NK-92 treated with Interleukin-12 subunit alpha and Interleukin-12 subunit beta, amount 100 ng/mL, for 24 hours (cell line): ENCODE data around the gene SNED1.

ENCODE experiments used
- DNase-seq: peaks from one replicate; lab custom pipeline; 2025; lab: John Stamatoyannopoulos, UW

SNED1 gene

GRCh38 chr2:241130316-241130715 lies 131.9 kb downstream of the SNED1 start:
- no peak for DNase-seq

DNA sequence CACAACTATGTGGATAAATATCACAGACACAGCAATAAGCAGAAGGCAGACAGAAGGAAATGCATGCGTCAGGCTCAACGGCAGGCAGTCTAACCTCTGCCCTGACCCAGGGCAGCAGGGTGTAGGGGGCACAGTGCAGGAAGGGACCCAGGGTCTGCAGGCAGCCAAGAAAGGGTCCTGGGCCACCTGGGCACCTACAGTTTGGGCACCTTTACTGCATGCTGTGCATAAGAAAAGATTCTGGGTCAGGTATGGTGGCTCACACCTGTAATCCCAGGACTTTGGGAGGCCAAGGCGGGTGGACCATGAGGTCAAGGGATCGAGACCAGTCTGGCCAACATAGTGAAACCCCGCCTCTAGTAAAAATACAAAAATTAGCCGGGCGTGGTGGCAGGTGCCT lies 133.1 kb downstream of the SNED1 start:
- DNase-seq = no peak

DNA sequence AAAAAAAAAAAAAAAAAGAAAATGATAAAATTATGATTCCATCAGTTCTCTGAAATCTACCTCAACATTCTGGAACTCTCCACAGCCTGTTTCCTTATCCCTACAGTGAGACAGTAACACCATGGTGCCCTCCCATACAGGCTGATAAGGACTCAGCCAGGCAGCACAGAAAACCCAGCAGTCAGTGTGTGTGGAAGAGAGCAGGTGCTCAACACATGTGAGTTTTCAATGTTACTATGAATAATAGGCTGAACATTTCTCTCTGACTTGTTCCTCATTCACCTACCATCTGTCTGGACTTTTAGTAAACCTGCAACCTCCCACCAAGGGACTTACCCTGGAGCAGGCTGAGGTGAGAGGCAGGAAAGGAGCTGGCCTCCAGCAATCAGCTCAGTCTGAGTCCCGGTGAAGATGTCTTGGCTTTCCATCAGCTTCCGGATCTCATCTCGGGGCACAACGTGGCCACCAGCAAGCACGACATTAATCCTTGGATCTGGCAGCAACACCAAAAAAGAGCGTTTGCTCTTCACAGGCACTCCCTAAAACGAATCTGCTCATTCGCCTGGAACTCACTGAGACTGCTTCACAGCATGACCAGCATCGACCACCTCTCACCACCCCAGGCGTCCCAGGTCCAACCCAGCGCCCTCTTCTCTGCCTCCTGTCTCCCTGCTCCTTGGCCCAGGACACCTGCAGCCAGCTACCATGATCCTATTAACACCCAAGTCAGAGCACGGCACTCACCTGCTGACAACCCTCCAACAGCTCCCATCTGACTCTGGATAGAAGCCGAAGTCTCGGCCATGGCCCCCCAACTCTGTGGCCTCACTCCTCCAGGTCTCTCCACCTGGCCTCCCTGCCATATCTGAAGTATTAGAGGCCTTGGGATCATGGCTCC lies 134.4 kb downstream of the SNED1 start:
- no peak for DNase-seq

DNA sequence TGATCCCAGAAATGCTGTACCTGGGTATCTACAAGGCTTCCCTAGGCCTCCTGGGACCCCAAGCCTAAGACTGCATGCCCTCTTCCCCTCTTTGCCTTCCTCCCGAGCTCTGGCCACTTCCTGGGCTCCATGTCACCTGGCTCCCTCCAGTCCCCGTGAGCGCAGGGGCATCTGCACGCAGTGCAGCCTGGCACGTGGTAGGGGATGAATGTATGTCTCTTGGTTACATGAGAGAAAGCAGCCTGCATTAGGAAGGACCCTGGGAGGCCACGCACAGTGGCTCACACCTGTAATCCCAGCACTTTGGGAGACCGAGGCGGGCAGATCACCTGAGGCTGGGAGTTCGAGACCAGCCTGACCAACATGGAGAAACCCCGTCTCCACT lies 135.0 kb downstream of the SNED1 start:
- no peak for DNase-seq

DNA sequence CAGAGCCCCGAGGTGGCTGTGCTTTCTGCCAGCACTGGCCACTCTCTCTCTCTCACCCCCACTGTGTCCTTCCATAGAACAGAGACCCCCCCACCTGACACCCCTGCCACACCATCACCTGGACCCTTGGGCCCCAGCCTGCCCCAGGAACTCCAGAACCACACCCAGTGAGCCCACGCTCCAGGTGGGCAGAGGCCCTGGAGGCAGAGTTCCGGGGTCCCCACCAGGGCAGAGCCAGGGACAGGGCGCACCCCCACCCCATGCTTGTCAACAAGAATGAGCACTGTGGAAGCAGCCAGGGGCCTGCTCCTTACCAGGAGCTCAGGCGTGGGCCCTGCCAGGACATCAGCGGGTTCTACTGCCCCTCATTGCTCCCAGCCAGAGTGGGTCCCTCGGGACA lies 136.3 kb downstream of the SNED1 start:
- DNase-seq = no peak

- no peak for DNase-seq
Observed at GRCh38 chr2:241135737-241136136, 137.3 kb downstream of the SNED1 start.

GRCh38 chr2:241136191-241136590 lies 137.8 kb downstream of the SNED1 start:
- no peak for DNase-seq

DNA sequence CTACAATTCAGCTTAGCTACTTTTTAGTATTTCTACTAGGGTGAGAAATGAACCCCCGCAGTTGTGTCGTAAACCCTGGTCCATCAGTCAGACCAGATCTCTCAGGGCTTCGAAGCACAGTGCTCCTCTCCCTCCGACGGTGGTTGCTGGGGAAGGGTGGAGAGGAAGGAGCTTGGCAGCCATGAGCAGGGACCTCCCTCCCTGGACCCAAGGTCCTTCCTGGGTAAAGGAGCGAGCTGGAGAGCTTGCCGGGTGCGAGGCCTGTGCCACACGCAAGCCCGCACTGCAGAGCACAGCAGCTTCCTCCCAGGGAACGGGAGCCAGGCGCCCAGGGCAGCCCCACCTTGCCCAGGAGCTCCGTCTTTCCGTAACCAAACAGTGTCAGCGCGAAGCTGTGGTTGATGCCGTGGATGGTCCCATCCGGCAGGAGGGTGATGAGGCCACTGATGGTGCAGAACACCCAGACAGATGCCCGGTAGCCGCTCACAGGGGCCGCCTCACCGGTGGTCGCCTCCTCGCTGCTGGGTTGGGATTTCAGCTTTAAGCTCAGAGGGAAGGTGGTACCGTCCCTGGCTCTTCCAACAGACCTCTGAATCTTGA lies 138.3 kb downstream of the SNED1 start:
- no peak for DNase-seq

GRCh38 chr2:241137276-241138190 lies 139.1 kb downstream of the SNED1 start:
- DNase-seq = no peak

GRCh38 chr2:241138471-241138870 lies 140.1 kb downstream of the SNED1 start:
- DNase-seq = no peak

- no peak for DNase-seq
Observed at GRCh38 chr2:241139531-241140444, 141.4 kb downstream of the SNED1 start.

DNA sequence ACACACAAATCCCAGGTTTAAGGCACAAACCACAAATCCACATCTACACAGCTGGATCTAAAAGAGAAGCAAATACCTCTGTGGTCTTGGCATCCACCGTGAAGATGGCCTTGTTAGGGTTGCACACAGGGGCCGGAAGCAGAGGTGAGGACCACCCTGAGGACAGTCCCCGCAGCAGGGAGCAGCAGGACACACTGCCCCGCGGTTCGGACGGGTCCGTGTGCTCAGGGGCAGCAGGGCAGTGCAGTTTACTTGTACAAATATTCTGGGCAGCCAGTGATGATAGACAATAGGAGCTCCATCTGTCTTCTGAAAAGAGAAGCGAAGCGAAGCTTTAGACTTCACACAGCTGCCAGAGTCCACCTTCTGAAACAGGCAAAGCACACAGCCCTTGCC lies 142.0 kb downstream of the SNED1 start:
- DNase-seq = no peak

DNA sequence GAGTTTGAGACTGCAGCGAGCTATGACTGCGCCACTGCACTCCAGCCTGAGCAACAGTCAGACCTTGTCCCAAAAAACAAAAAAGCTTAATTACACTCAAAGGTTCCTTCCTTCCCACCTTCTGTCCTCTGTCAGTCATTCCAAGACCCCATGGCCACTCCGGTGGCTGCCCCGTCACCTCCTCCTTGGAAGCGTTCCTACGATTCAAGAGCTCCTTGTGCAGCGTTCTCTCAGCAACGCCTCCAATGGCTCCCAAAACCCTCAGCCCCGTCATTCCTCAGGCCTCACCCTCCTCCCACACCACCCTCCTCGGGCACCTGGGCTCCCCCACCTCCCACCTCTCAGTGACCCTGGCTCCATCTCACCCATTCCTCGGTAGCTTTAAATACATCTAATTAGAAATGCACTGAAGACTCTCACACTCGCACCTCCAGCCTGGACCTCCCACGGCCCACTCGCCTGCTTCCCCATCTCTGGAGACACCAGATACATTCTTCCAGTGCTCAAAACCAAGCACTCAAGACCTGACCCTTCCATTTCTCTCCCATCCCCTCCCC lies 142.9 kb downstream of the SNED1 start:
- DNase-seq = no peak

DNA sequence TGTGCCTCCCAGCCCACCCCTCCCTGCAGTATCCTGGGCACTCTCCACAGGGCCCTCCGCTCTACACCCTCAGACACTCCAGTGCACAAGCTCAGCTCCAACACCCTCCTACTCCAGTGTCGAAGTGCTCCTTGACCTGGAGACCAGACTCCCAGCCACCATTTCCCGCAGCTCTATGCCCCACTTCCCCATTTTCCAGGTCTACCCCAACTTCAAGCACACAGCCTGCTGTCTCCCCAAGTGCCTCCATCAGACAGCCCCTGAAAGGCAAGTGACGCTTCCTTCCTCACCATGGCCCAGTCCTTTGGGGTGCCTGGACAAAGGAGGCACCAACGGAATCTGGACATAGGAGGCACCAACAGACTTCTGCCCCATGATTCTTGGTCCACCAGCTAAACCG lies 143.6 kb downstream of the SNED1 start:
- no peak for DNase-seq

- DNase-seq = no peak
Observed at GRCh38 chr2:241142593-241142992, 144.2 kb downstream of the SNED1 start.
